CD14-positive monocyte (primary cell): ENCODE results near the gene KRT6B. TPM values are rescaled to one million over a fixed set of nuclear protein-coding genes. Genes with fewer than 3 reads are reported as not detected.
"Not testable (repeated sequence)": the region's sequence is repeated elsewhere in the genome, so short reads cannot be mapped to it uniquely, and the experiment has no call there.

ENCODE experiments used
- DNase-seq, 3 donors: peaks; one replicate each; pipeline ENCODE4 v3.0.0-alpha.2; 2011 to 2022
- H2AFZ ChIP-seq: 2 replicates; pipeline ENCODE4 v1.6.0; 2012; ENCODE audit warnings: mild to moderate bottlenecking, low read depth, low read length, inconsistent platforms; ENCODE audit not compliant: insufficient read depth, poor library complexity, severe bottlenecking
- H3K27ac ChIP-seq, 2 donors: 1 replicate in 1 of 2; 2 replicates in 1 of 2; pipeline ENCODE4 v1.5.1; 2012 to 2013; ENCODE audit warnings: low read length in 2 of 2, control low read depth in 1 of 2, inconsistent platforms in 1 of 2, low read depth in 1 of 2, mild to moderate bottlenecking in 1 of 2
- H3K27me3 ChIP-seq, 2 donors: one replicate each; pipeline versions ENCODE4 v1.6.0 to v1.6.1; 2011 to 2013; ENCODE audit warnings: low read length in 2 of 2; ENCODE audit not compliant: control insufficient read depth in 2 of 2, insufficient read depth in 2 of 2
- H3K36me3 ChIP-seq, 2 donors: replicated peaks in 1 of 2; 1 replicate in 1 of 2; 2 replicates in 1 of 2; pipeline versions ENCODE4 v1.5.1 to v1.6.1; 2012 to 2013; ENCODE audit warnings: low read length in 2 of 2, control low read depth in 1 of 2, inconsistent platforms in 1 of 2, mild to moderate bottlenecking in 1 of 2; ENCODE audit not compliant: insufficient read depth in 2 of 2, control insufficient read depth in 1 of 2
- H3K4me1 ChIP-seq, 2 donors: 1 replicate in 1 of 2; 2 replicates in 1 of 2; pipeline versions ENCODE4 v1.5.1 to v1.6.1; 2012 to 2013; ENCODE audit warnings: low read length in 2 of 2, control low read depth in 1 of 2, inconsistent platforms in 1 of 2, mild to moderate bottlenecking in 1 of 2, moderate library complexity in 1 of 2; ENCODE audit not compliant: insufficient read depth in 2 of 2, control insufficient read depth in 1 of 2
- H3K4me2 ChIP-seq: replicated peaks from 2 replicates; pipeline ENCODE3; 2012; ENCODE audit warnings: low read length, moderate library complexity, mild to moderate bottlenecking; ENCODE audit not compliant: poor library complexity, severe bottlenecking; ENCODE audit errors: extremely low read depth
- H3K4me3 ChIP-seq, 3 experiments: fragments of 200-600 bp in 1 of 3; sonication (generic) in 1 of 3; replicated peaks in 1 of 3; 1 replicate in 2 of 3; 2 replicates in 1 of 3; pipeline ENCODE4 v1.5.1; 2011 to 2013; ENCODE audit warnings: low read length in 3 of 3, mild to moderate bottlenecking in 3 of 3, control low read depth in 2 of 3, low read depth in 2 of 3, inconsistent platforms in 1 of 3, moderate library complexity in 1 of 3
- H3K79me2 ChIP-seq: 2 replicates; pipeline ENCODE4 v1.6.0; 2012; ENCODE audit warnings: mild to moderate bottlenecking, control low read depth, inconsistent platforms, low read length, moderate library complexity; ENCODE audit not compliant: insufficient read depth
- H3K9ac ChIP-seq: 2 replicates; pipeline ENCODE4 v1.6.0; 2017; ENCODE audit warnings: low read length, mild to moderate bottlenecking; ENCODE audit not compliant: insufficient read depth, poor library complexity, severe bottlenecking
- H3K9me3 ChIP-seq, 2 donors: replicated peaks in 1 of 2; 1 replicate in 1 of 2; 2 replicates in 1 of 2; pipeline versions ENCODE4 v1.5.1 to v1.6.1; 2012 to 2013; ENCODE audit warnings: low read length in 2 of 2, control low read depth in 1 of 2; ENCODE audit not compliant: control insufficient read depth in 1 of 2, insufficient read depth in 1 of 2
- H4K20me1 ChIP-seq: 2 replicates; pipeline ENCODE4 v1.6.0; 2012; ENCODE audit warnings: mild to moderate bottlenecking, low read length, control low read depth, moderate library complexity; ENCODE audit not compliant: insufficient read depth
- H3K27ac Mint-ChIP-seq, 7 donors: one replicate each; pipeline ENCODE4 v1.8.0; 2020; ENCODE audit warnings: mild to moderate bottlenecking in 7 of 7, mixed read lengths in 7 of 7, moderate library complexity in 6 of 7, inconsistent platforms in 2 of 7
- H3K27me3 Mint-ChIP-seq, 3 donors: one replicate each; pipeline ENCODE4 v1.8.0; 2021 to 2022; ENCODE audit warnings: low read depth in 3 of 3, mild to moderate bottlenecking in 3 of 3, mixed read lengths in 3 of 3, moderate library complexity in 3 of 3, inconsistent platforms in 1 of 3
- H3K36me3 Mint-ChIP-seq, 2 donors: one replicate each; pipeline ENCODE4 v1.8.0; 2020; ENCODE audit warnings: mixed read lengths in 2 of 2, inconsistent platforms in 1 of 2, mild to moderate bottlenecking in 1 of 2
- H3K4me1 Mint-ChIP-seq: one replicate; pipeline ENCODE4 v1.8.0; 2020; ENCODE audit warnings: mild to moderate bottlenecking, mixed read lengths
- H3K4me3 Mint-ChIP-seq, 2 donors: one replicate each; pipeline ENCODE4 v1.8.0; 2020; ENCODE audit warnings: mild to moderate bottlenecking in 2 of 2, mixed read lengths in 2 of 2, moderate library complexity in 1 of 2
- H3K9me3 Mint-ChIP-seq, 7 donors: one replicate each; pipeline ENCODE4 v1.8.0; 2020 to 2022; ENCODE audit warnings: mixed read lengths in 7 of 7, mild to moderate bottlenecking in 6 of 7, moderate library complexity in 6 of 7, inconsistent platforms in 2 of 7
- WGBS: methylation state at CpG from one replicate; pipeline ENCODE4 v1.1.5; 2013; ENCODE audit warnings: missing lambda C conversion rate; ENCODE audit not compliant: insufficient coverage; 5-methylcytosine and 5-hydroxymethylcytosine counted together
- intact Hi-C, 2 donors: fragments of 100-400 bp; cut with micrococcal nuclease; formaldehyde crosslinking; loops; one replicate each; pipeline versions ENCODE4 v1.15.0 to v1.15.1; 2023
- polyA plus RNA-seq, 3 donors: library from polyadenylated mRNA; depleted of rRNA in 1 of 3; unstranded in 2 of 3; stranded (reverse) in 1 of 3; fragments of 300-500 nt in 2 of 3; fragments of >200 nt in 1 of 3; fragmentation: Illumina TruSeq in 2 of 3; gene quantifications; 1 replicate in 2 of 3; 2 replicates in 1 of 3; pipeline ENCODE4 v1.2.3, GENCODE V29; 2012 to 2021
- TF ChIP-seq, protein P1 (sequence below): fragments of 200-600 bp; IDR thresholded peaks from one replicate; pipeline ENCODE4 v1.8.0; 2022; ENCODE audit warnings: antibody characterized with exemption, mild to moderate bottlenecking

KRT6B gene
- polyA plus RNA-seq, 3 donors = not detected

DNA sequence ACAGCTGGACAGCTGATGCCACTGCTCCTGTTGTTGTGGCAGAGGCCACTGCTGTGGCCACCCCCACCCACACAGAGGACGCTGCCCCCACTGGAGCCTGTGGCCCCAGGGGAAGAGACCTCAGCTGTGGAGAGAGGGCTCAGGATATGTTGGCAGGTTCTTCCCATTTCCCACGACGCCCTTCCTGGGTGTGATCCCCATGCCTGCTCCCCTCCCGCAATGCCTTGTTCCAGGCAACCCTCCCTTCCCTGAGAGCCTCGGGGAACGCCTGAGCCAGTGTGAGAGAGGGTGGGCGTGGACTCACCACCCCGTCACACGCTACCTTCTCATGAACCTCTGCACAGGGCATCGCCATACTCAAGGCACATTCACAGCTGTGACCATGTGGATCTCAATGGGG, 40.1 kb downstream of the KRT6B start:
- no peaks in the 10 kb centered on the region for H3K36me3 ChIP-seq
- no peaks in the 10 kb centered on the region for H3K4me1 ChIP-seq
- H3K79me2 ChIP-seq = no peaks in the 10 kb centered on the region
- H2AFZ ChIP-seq = no peak overlapping the region
- Mint-ChIP-seq H3K9me3 (peaks cover 0 to 3% (median 1%) of the 10 kb centered on the region in 7 donors), H3K36me3 (no peaks in the 10 kb centered on the region), H3K27ac (no peak overlapping the region), H3K4me3 (no peak overlapping the region), H3K27me3 (peaks cover 6 to 15% (median 12%) of the 10 kb centered on the region in 3 donors), H3K4me1 (peaks cover 4% of the 10 kb centered on the region)
- no CpG with 5 or more reads among the region's 10 CpGs for WGBS
- no peak for DNase-seq
- H3K9me3 ChIP-seq = no peaks in the 10 kb centered on the region
- H3K4me2 ChIP-seq = no peak overlapping the region
- H3K27me3 ChIP-seq = no peaks in the 10 kb centered on the region
- TF ChIP-seq, protein P1, sequence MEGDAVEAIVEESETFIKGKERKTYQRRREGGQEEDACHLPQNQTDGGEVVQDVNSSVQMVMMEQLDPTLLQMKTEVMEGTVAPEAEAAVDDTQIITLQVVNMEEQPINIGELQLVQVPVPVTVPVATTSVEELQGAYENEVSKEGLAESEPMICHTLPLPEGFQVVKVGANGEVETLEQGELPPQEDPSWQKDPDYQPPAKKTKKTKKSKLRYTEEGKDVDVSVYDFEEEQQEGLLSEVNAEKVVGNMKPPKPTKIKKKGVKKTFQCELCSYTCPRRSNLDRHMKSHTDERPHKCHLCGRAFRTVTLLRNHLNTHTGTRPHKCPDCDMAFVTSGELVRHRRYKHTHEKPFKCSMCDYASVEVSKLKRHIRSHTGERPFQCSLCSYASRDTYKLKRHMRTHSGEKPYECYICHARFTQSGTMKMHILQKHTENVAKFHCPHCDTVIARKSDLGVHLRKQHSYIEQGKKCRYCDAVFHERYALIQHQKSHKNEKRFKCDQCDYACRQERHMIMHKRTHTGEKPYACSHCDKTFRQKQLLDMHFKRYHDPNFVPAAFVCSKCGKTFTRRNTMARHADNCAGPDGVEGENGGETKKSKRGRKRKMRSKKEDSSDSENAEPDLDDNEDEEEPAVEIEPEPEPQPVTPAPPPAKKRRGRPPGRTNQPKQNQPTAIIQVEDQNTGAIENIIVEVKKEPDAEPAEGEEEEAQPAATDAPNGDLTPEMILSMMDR = no peak
- H3K9ac ChIP-seq = no peak overlapping the region
- intact Hi-C loops = no loop called here
- no peak overlapping the region for H3K4me3 ChIP-seq
- H3K27ac ChIP-seq = no peak overlapping the region
- no peaks in the 10 kb centered on the region for H4K20me1 ChIP-seq

DNA sequence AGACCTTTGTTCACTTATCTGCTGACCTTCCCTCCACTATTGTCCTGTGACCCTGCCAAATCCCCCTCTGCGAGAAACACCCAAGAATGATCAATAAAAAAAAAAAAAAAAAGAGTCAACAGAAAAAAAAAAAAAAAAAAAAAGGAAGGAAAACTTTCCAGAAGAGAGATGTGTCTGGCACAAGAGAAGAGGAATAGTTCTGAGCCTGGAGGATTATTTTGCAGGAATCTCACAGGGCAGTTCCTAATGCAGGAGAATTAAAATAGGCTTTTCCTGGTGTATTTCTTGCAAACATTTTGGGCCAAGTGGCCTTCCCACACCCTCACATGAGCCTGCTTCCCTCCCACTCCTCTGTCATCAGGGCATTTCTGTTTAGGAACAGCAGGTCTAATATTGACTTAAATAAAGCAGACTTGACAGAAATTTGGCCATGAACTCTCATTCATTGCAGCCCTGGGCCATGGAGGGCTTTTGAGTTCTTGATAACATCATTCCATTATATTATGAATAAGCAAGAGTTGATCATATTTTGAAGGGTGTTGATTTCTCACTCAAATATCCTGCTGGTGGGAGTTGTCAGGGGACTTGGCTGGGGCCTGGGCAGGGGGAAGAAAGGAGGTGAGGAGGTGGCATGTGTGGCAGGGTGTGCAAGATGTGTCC, 41.2 kb downstream of the KRT6B start:
- H4K20me1 ChIP-seq, H3K36me3 Mint-ChIP-seq: not testable (repeated sequence)
- WGBS = no CpG with 5 or more reads among the region's 1 CpG

More for the DNA sequence above, 41.2 kb downstream of the KRT6B start:
- H3K36me3 ChIP-seq, H3K27ac Mint-ChIP-seq, H3K4me1 ChIP-seq, H3K4me3 ChIP-seq, H3K9me3 Mint-ChIP-seq, H2AFZ ChIP-seq, H3K4me3 Mint-ChIP-seq, H3K9me3 ChIP-seq, H3K79me2 ChIP-seq, intact Hi-C loops, H3K27ac ChIP-seq, DNase-seq, H3K4me1 Mint-ChIP-seq, H3K27me3 ChIP-seq, H3K4me2 ChIP-seq, H3K9ac ChIP-seq: not testable (repeated sequence)
- peaks cover 6 to 15% (median 12%) of the 10 kb centered on the region in 3 donors for H3K27me3 Mint-ChIP-seq
